ENCODE measurements around the gene FBXO30.

- no peak for TF ChIP-seq EP300 (IDR thresholded peaks at IDR 0.05)
- no peak for TF ChIP-seq POLR2A (IDR thresholded peaks at IDR 0.05)
- TF ChIP-seq, protein P1, sequence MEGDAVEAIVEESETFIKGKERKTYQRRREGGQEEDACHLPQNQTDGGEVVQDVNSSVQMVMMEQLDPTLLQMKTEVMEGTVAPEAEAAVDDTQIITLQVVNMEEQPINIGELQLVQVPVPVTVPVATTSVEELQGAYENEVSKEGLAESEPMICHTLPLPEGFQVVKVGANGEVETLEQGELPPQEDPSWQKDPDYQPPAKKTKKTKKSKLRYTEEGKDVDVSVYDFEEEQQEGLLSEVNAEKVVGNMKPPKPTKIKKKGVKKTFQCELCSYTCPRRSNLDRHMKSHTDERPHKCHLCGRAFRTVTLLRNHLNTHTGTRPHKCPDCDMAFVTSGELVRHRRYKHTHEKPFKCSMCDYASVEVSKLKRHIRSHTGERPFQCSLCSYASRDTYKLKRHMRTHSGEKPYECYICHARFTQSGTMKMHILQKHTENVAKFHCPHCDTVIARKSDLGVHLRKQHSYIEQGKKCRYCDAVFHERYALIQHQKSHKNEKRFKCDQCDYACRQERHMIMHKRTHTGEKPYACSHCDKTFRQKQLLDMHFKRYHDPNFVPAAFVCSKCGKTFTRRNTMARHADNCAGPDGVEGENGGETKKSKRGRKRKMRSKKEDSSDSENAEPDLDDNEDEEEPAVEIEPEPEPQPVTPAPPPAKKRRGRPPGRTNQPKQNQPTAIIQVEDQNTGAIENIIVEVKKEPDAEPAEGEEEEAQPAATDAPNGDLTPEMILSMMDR (IDR thresholded peaks at IDR 0.05): no peak
- no peak for TF ChIP-seq POLR2AphosphoS5 (IDR thresholded peaks at IDR 0.05)
Observed at GRCh38 chr6:145815309-145816274, 997 bp upstream of the FBXO30 start.

Measured in stomach (tissue), 4 donors.